H1 (cell line): ENCODE measurements around the gene ADD3. TPM values are rescaled to one million over a fixed set of nuclear protein-coding genes. Genes with fewer than 3 reads are reported as not detected.

ENCODE experiments used
- RBBP5 ChIP-seq: IDR thresholded peaks from 2 replicates; pipeline ENCODE4 v1.7.1; 2012; ENCODE audit warnings: low read depth, mild to moderate bottlenecking, inconsistent platforms, low read length, moderate library complexity, borderline replicate concordance
- polyA plus RNA-seq, 7 experiments: library from polyadenylated mRNA; depleted of rRNA in 3 of 7; stranded (reverse) in 5 of 7; unstranded in 2 of 7; fragments of >200 nt in 5 of 7; fragments of 200-250 nt in 2 of 7; gene quantifications; 1 replicate in 5 of 7; 2 replicates in 1 of 7; 4 replicates in 1 of 7; pipeline versions ENCODE4 v1.2.1 to v1.2.3, GENCODE V29; 2011 to 2013; ENCODE audit warnings: missing spikeins in 2 of 7, mixed read lengths in 2 of 7
- total RNA-seq: library from RNA; stranded (reverse); fragmentation: NEBNext Ultra II Directional; extraction: Animal tissue kit (Norgen Biotek cat#: 25700); gene quantifications from 2 replicates; pipeline ENCODE4 v1.2.1, GENCODE V29; 2021

ADD3 gene
- total and polyA plus RNA-seq, 2 of the 8 experiments (the other 6 are each of a cell fraction or from before 2014, with no cell fraction given) = 44.7 to 85.6 TPM

DNA sequence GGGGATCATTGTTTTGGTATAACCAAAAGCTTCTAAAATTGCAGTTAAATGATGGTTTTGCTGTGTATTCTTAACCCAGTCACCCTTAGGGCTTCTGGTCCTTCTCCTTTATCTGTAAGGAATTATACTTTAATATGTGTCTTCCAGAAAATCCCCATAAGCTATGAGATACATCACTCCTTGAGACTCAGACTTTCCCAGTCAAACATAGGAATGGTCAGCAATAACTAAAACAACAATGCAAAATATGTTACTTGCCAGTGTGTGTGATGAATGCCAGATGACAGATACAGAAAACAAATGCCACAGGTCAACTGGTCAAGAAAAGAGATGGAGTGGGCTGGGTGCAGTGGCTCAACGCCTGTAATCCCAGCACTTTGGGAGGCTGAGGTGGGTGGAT is 10.1 kb downstream of the ADD3 start (continued):
- TF ChIP-seq RBBP5 = no peak
